ENCODE results near the gene NKG7.

Gene NKG7

DNA sequence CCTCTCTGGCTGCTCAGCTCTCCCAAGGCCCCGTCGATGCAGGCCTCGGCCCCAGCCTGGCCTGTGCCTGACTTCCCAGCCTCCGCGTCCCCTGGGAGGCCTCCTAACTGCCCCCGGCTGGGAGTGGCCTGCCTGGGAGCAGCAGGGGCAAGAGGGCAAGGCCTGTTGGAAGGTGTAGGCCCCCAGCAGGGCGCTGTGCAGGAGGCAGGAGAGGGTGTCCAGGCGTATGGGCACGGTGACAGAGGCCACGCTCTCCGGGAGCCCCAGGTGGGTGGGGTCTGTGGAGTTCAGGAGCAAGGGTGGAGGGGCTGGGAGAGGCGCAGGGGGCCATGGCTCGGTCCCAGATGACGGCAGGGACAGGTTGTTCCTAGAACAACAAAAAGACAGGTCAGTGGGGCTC lies 16.7 kb upstream of the NKG7 start:
- TF ChIP-seq, protein P1, sequence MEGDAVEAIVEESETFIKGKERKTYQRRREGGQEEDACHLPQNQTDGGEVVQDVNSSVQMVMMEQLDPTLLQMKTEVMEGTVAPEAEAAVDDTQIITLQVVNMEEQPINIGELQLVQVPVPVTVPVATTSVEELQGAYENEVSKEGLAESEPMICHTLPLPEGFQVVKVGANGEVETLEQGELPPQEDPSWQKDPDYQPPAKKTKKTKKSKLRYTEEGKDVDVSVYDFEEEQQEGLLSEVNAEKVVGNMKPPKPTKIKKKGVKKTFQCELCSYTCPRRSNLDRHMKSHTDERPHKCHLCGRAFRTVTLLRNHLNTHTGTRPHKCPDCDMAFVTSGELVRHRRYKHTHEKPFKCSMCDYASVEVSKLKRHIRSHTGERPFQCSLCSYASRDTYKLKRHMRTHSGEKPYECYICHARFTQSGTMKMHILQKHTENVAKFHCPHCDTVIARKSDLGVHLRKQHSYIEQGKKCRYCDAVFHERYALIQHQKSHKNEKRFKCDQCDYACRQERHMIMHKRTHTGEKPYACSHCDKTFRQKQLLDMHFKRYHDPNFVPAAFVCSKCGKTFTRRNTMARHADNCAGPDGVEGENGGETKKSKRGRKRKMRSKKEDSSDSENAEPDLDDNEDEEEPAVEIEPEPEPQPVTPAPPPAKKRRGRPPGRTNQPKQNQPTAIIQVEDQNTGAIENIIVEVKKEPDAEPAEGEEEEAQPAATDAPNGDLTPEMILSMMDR (IDR thresholded peaks at IDR 0.05; ENCODE audit: low read depth, low read length, missing control alignments): no peak
- in situ Hi-C loops (cut with HindIII; ENCODE audit: low sequenced_read_pairs): no loop called here
- DNase-seq (ENCODE audit: low read depth): no peak

GRCh38 chr19:51387924-51388389 lies 15.5 kb upstream of the NKG7 start, which contains the start of gene LIM2:
TSS of gene LIM2 (minus strand) at chr19:51387974. CDS start at chr19:51387443, 531 bp downstream.
- no peak within 1 kb of the TSS for H3K4me3 ChIP-seq (ENCODE audit: low read depth, low read length)
- DNase-seq (ENCODE audit: low read depth): no peak
- TF ChIP-seq, protein P1 (IDR thresholded peaks at IDR 0.05; ENCODE audit: low read depth, low read length, missing control alignments): no peak
- in situ Hi-C loops (cut with HindIII; ENCODE audit: low sequenced_read_pairs): no loop called here

More for the DNA sequence above, 16.7 kb upstream of the NKG7 start:
- no peak overlapping the region for H3K4me3 ChIP-seq (ENCODE audit: low read depth, low read length)

GRCh38 chr19:51386882-51387520 lies 14.5 kb upstream of the NKG7 start:
- DNase-seq (ENCODE audit: low read depth): no peak
- TF ChIP-seq, protein P1 (IDR thresholded peaks at IDR 0.05; ENCODE audit: low read depth, low read length, missing control alignments): no peak
- no peak overlapping the region for H3K4me3 ChIP-seq (ENCODE audit: low read depth, low read length)
- in situ Hi-C loops (cut with HindIII; ENCODE audit: low sequenced_read_pairs): no loop called here

- in situ Hi-C loops (cut with HindIII; ENCODE audit: low sequenced_read_pairs): no loop called here
- TF ChIP-seq, protein P1 (IDR thresholded peaks at IDR 0.05; ENCODE audit: low read depth, low read length, missing control alignments): no peak
- H3K4me3 ChIP-seq (ENCODE audit: low read depth, low read length): no peak overlapping the region
- no peak for DNase-seq (ENCODE audit: low read depth)
Observed at GRCh38 chr19:51382004-51382403, 9.6 kb upstream of the NKG7 start.

- no peak overlapping the region for H3K4me3 ChIP-seq (ENCODE audit: low read depth, low read length)
- in situ Hi-C loops (cut with HindIII; ENCODE audit: low sequenced_read_pairs): no loop called here
- TF ChIP-seq, protein P1 (IDR thresholded peaks at IDR 0.05; ENCODE audit: low read depth, low read length, missing control alignments): no peak
- no peak for DNase-seq (ENCODE audit: low read depth)
Observed at GRCh38 chr19:51380379-51380778, 7.9 kb upstream of the NKG7 start.

- H3K4me3 ChIP-seq (ENCODE audit: low read depth, low read length): no peak overlapping the region
- in situ Hi-C loops (cut with HindIII; ENCODE audit: low sequenced_read_pairs): no loop called here
- TF ChIP-seq, protein P1 (IDR thresholded peaks at IDR 0.05; ENCODE audit: low read depth, low read length, missing control alignments): no peak
- no peak for DNase-seq (ENCODE audit: low read depth)
Observed at GRCh38 chr19:51377422-51377821, 5.0 kb upstream of the NKG7 start.

Measured in astrocyte of the cerebellum (primary cell).